ENCODE measurements around the gene NOL9. TPM values are rescaled to one million over a fixed set of nuclear protein-coding genes. Genes with fewer than 3 reads are reported as not detected.

The NOL9 gene
- total RNA-seq, 2 experiments from 2014 or later = 52.3 to 54.1 TPM

DNA sequence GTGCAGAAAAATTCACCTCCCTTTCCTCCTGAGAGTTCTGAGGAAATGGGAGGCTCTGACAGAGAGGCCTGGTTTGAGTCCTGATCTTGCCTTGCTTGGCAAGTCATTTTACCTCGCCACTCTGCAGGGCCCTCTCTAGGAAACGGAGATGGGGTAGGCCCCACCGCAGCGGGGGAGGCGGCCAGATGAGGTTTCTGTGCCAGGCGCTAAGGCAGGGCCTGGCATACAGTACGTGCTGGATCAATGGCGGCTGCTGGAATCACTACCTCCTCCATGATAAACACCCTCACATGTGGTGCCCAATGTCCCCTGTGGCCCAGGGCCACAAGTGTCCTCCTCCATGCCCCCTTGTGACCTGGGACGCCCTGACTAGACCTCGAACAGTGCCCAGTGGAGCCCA is 62.3 kb downstream of the NOL9 start:
- H3K36me3 Mint-ChIP-seq (ENCODE audit: low read depth) = no peaks in the 10 kb centered on the region
- peak overlapping the region; percentile 84 for H3K4me3 Mint-ChIP-seq
- no peak overlapping the region for H3K4me3 ChIP-seq (ENCODE audit: low read length)
- ATAC-seq (ENCODE audit: poor library complexity) (no peak), DNase-seq (no peak)
- H3K4me1 Mint-ChIP-seq (ENCODE audit: low read depth) = peaks cover 32% of the 10 kb centered on the region
- peaks cover 55% of the 10 kb centered on the region for H3K4me1 ChIP-seq (ENCODE audit: insufficient read depth, low read length)
- peak overlapping the region; percentile 65 for H3K27ac Mint-ChIP-seq
- ChIA-PET CTCF (interaction anchor here (0.9 to 1.9 kb wide), 4 partner anchors 16 to 154 kb away, joined by 4 to 6 read pairs (median 6); no protein-coding TSS in a partner anchor), POLR2A (interaction anchor here (0.6 to 2.7 kb wide), 4 partner anchors 32 to 155 kb away, joined by 3 to 16 read pairs (median 4); no protein-coding TSS in a partner anchor)
- H3K27ac ChIP-seq (ENCODE audit: low read depth in 1 of 2, low read length in 2 of 2) = no peak overlapping the region
- no peaks in the 10 kb centered on the region for H3K9me3 ChIP-seq (ENCODE audit: control insufficient read depth in 1 of 2, insufficient read depth in 1 of 2, low read length in 2 of 2)
- no peaks in the 10 kb centered on the region for H3K36me3 ChIP-seq (ENCODE audit: insufficient read depth, low read length)
- peaks cover 11% of the 10 kb centered on the region for H3K27me3 Mint-ChIP-seq
- H3K9me3 Mint-ChIP-seq = no peaks in the 10 kb centered on the region
- TF ChIP-seq, protein P1, sequence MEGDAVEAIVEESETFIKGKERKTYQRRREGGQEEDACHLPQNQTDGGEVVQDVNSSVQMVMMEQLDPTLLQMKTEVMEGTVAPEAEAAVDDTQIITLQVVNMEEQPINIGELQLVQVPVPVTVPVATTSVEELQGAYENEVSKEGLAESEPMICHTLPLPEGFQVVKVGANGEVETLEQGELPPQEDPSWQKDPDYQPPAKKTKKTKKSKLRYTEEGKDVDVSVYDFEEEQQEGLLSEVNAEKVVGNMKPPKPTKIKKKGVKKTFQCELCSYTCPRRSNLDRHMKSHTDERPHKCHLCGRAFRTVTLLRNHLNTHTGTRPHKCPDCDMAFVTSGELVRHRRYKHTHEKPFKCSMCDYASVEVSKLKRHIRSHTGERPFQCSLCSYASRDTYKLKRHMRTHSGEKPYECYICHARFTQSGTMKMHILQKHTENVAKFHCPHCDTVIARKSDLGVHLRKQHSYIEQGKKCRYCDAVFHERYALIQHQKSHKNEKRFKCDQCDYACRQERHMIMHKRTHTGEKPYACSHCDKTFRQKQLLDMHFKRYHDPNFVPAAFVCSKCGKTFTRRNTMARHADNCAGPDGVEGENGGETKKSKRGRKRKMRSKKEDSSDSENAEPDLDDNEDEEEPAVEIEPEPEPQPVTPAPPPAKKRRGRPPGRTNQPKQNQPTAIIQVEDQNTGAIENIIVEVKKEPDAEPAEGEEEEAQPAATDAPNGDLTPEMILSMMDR (IDR thresholded peaks at IDR 0.05) = no peak
- no peaks in the 10 kb centered on the region for H3K27me3 ChIP-seq (ENCODE audit: control insufficient read depth in 1 of 2, insufficient read depth in 2 of 2, low read length in 2 of 2)
- intact Hi-C loops (cut with DNase I, micrococcal nuclease) = no loop called here

DNA sequence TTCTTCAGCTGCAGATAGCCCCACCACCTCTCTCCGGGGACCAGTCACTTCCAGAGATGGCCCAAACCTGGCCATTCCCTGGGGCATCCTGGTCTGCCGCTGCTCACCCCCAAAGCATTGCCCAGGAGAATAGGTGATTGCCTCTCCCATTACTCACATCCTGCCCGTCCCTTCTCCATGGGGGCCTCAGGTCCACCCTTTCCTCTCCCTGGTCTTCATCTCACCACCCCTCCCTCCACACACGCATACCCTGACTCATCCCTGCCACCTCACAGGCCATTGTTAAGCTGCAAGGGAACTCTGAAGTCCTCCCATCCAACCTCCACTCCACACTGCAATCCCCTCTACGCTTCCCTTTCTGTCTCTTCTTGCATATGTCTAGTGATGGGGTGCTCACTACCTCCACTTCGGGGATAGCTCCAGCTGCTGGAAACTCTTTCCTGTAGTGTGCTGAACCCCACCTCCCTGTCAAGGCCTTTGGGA is 62.8 kb downstream of the NOL9 start, which contains the start of gene PLEKHG5:
TSS of gene PLEKHG5 (minus strand) at position 188 of the 483 bp plus-strand sequence. CDS start 14,096 bp downstream, outside the sequence.
- TF ChIP-seq, protein P1 (IDR thresholded peaks at IDR 0.05) = no peak
- Mint-ChIP-seq H3K36me3 (ENCODE audit: low read depth) (no peaks in the 10 kb centered on the region), H3K27ac (peak within 1 kb of the TSS; percentile 65), H3K4me3 (peak within 1 kb of the TSS; percentile 84), H3K27me3 (peaks cover 14% of the 10 kb centered on the region), H3K9me3 (no peaks in the 10 kb centered on the region), H3K4me1 (ENCODE audit: low read depth) (peaks cover 35% of the 10 kb centered on the region)
- peak within 1 kb of the TSS; percentile 13 to 26 for H3K27ac ChIP-seq (ENCODE audit: low read depth in 1 of 2, low read length in 2 of 2)
- H3K4me1 ChIP-seq (ENCODE audit: insufficient read depth, low read length) = peaks cover 55% of the 10 kb centered on the region
- H3K9me3 ChIP-seq (ENCODE audit: control insufficient read depth in 1 of 2, insufficient read depth in 1 of 2, low read length in 2 of 2) = no peaks in the 10 kb centered on the region
- H3K36me3 ChIP-seq (ENCODE audit: insufficient read depth, low read length) = no peaks in the 10 kb centered on the region
- POLR2A ChIA-PET = interaction anchor here (0.6 to 2.7 kb wide), 8 partner anchors 32 to 155 kb away, joined by 3 to 16 read pairs (median 4); partner anchors contain the start of genes NOL9 and TAS1R1
- DNase-seq = peak in 1 of 14 experiments; percentile 28
- peak within 1 kb of the TSS; percentile 90 for H3K4me3 ChIP-seq (ENCODE audit: low read length)
- intact Hi-C loops (cut with DNase I, micrococcal nuclease) = no loop called here
- CTCF ChIA-PET = interaction anchor here (0.9 to 1.9 kb wide), 4 partner anchors 15 to 154 kb away, joined by 4 to 6 read pairs (median 6); no protein-coding TSS in a partner anchor
- ATAC-seq (ENCODE audit: poor library complexity) = no peak
- H3K27me3 ChIP-seq (ENCODE audit: control insufficient read depth in 1 of 2, insufficient read depth in 2 of 2, low read length in 2 of 2) = no peaks in the 10 kb centered on the region

DNA sequence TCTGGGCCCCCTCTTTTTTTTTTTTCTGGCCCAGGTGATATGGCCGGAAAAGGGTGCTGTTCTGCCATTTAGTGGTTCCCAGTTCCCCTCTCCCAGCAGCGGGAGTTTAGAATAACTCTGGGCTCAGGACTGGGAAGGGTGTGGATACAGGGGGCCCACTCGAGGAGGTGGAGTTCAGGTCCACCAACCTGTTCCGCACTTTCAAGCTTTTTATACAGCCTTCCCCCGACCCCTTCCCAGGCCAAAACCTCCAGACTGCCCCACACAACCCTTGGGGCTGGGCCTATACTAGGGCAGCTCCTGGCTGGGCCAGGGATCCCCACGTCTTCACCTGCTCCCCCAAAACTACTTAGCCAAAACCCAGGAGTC is 63.2 kb downstream of the NOL9 start:
- DNase-seq = no peak
- Mint-ChIP-seq H3K4me1 (ENCODE audit: low read depth) (peaks cover 37% of the 10 kb centered on the region), H3K4me3 (peak overlapping the region; percentile 84), H3K27ac (peak overlapping the region; percentile 65), H3K27me3 (peaks cover 18% of the 10 kb centered on the region), H3K36me3 (ENCODE audit: low read depth) (no peaks in the 10 kb centered on the region), H3K9me3 (no peaks in the 10 kb centered on the region)
- Histone ChIP-seq H3K9me3 (ENCODE audit: control insufficient read depth in 1 of 2, insufficient read depth in 1 of 2, low read length in 2 of 2) (peaks cover 0 to 3% of the 10 kb centered on the region in 2 experiments), H3K36me3 (ENCODE audit: insufficient read depth, low read length) (no peaks in the 10 kb centered on the region), H3K27me3 (ENCODE audit: control insufficient read depth in 1 of 2, insufficient read depth in 2 of 2, low read length in 2 of 2) (peaks cover 4% of the 10 kb centered on the region in 2 experiments), H3K27ac (ENCODE audit: low read depth in 1 of 2, low read length in 2 of 2) (peak overlapping the region in 1 of 2 donors; percentile 13), H3K4me1 (ENCODE audit: insufficient read depth, low read length) (peaks cover 55% of the 10 kb centered on the region), H3K4me3 (ENCODE audit: low read length) (peak overlapping the region; percentile 90)
- ATAC-seq (ENCODE audit: poor library complexity) = no peak
- TF ChIP-seq, protein P1 (IDR thresholded peaks at IDR 0.05) = no peak
- POLR2A ChIA-PET = interaction anchor here (0.7 to 2.7 kb wide), 7 partner anchors 31 to 156 kb away, joined by 3 to 16 read pairs (median 4); partner anchors contain the start of genes NOL9, TAS1R1 and ZBTB48
- CTCF ChIA-PET = interaction anchor here (0.9 to 1.9 kb wide), 5 partner anchors 15 to 155 kb away, joined by 4 to 7 read pairs (median 6); no protein-coding TSS in a partner anchor
- intact Hi-C loops (cut with DNase I, micrococcal nuclease) = no loop called here
